HEK293 (cell line): ENCODE data around the gene CCNI.

Source experiments
- HOXC10 ChIP-seq: sonication (generic); formaldehyde crosslinking; IDR thresholded peaks from 2 replicates; pipeline ENCODE4 v1.8.1; 2023; ENCODE audit warnings: mild to moderate bottlenecking, missing genetic modification reagents
- ZNF133 ChIP-seq: fragments of 450-650 bp; formaldehyde crosslinking; IDR thresholded peaks from 2 replicates; pipeline ENCODE4 v1.5.1; 2016; ENCODE audit warnings: missing biosample characterization, missing genetic modification characterization
- ZNF211 ChIP-seq: fragments of 450-650 bp; formaldehyde crosslinking; IDR thresholded peaks from 2 replicates; pipeline ENCODE4 v1.5.1; 2016; ENCODE audit warnings: low read depth, missing biosample characterization, missing genetic modification characterization
- ZNF623 ChIP-seq: fragments of 450-650 bp; formaldehyde crosslinking; IDR thresholded peaks from 2 replicates; pipeline ENCODE4 v1.5.1; 2016; ENCODE audit warnings: missing biosample characterization, missing genetic modification characterization
- ZNF701 ChIP-seq: fragments of 450-650 bp; formaldehyde crosslinking; IDR thresholded peaks from 2 replicates; pipeline ENCODE4 v1.5.1; 2016; ENCODE audit warnings: missing biosample characterization, missing genetic modification characterization
- TF ChIP-seq, protein P1 (sequence below): fragments of 450-650 bp; formaldehyde crosslinking; IDR thresholded peaks from 2 replicates; pipeline ENCODE4 v1.5.1; 2016; ENCODE audit warnings: missing biosample characterization, missing genetic modification characterization

DNA sequence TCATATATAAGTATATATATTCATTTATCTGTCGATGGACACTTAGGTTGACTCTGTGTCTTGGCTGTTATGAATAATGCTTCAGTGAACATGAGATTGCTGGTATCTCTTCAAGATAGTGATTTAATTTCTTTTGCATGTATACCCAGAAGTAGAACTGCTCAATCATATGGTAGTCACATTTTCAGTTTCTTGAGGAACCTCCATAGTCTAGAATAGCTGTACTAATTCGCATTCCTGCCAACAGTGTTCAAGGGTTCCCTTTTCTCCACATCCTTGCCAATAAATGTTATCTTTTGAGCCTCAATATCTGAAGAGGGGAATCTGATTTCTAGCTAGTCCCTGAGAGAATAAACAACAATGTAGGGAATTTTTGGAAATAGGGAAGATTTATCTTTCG is 48.8 kb upstream of the CCNI start:
- TF ChIP-seq, protein P1, sequence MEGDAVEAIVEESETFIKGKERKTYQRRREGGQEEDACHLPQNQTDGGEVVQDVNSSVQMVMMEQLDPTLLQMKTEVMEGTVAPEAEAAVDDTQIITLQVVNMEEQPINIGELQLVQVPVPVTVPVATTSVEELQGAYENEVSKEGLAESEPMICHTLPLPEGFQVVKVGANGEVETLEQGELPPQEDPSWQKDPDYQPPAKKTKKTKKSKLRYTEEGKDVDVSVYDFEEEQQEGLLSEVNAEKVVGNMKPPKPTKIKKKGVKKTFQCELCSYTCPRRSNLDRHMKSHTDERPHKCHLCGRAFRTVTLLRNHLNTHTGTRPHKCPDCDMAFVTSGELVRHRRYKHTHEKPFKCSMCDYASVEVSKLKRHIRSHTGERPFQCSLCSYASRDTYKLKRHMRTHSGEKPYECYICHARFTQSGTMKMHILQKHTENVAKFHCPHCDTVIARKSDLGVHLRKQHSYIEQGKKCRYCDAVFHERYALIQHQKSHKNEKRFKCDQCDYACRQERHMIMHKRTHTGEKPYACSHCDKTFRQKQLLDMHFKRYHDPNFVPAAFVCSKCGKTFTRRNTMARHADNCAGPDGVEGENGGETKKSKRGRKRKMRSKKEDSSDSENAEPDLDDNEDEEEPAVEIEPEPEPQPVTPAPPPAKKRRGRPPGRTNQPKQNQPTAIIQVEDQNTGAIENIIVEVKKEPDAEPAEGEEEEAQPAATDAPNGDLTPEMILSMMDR (tag by site-specific recombination), result no peak
- no peak for TF ChIP-seq HOXC10 (CRISPR knock-in tag)
- TF ChIP-seq ZNF701 (tag by site-specific recombination), result no peak
- no peak for TF ChIP-seq ZNF623 (tag by site-specific recombination)
- TF ChIP-seq ZNF133 (tag by site-specific recombination), result no peak
- TF ChIP-seq ZNF211, result no peak
